Smooth muscle cell of the brain vasculature (primary cell): Measurements from ENCODE around the gene CDSN.
"Not testable (repeated sequence)": the region's sequence is repeated elsewhere in the genome, so short reads cannot be mapped to it uniquely, and the experiment has no call there.

Experiments
- DNase-seq: peaks from one replicate; pipeline ENCODE4 v3.0.0-alpha.2; 2012; ENCODE audit warnings: low read depth, low spot score

Gene CDSN

GRCh38 chr6:31086788-31087440 lies 33.3 kb downstream of the CDSN start:
- DNase-seq: no peak

- DNase-seq: no peak
These were observed 36.4 kb downstream of the CDSN start for GRCh38 chr6:31083742-31084354.

- no peak for DNase-seq
These were observed 38.4 kb downstream of the CDSN start for GRCh38 chr6:31081872-31082271.

GRCh38 chr6:31079656-31080261 lies 40.5 kb downstream of the CDSN start:
- no peak for DNase-seq

- no peak for DNase-seq
These were observed 43.6 kb downstream of the CDSN start for GRCh38 chr6:31076611-31077010.

GRCh38 chr6:31075528-31075927 lies 44.7 kb downstream of the CDSN start:
- DNase-seq: no peak

- no peak for DNase-seq
These were observed 45.8 kb downstream of the CDSN start for GRCh38 chr6:31074401-31074800.

- DNase-seq: no peak
These were observed 49.5 kb downstream of the CDSN start for GRCh38 chr6:31070711-31071197.

- DNase-seq: no peak
These were observed 51.4 kb downstream of the CDSN start for GRCh38 chr6:31068669-31069340.

- DNase-seq: not testable (repeated sequence)
These were observed 52.2 kb downstream of the CDSN start for GRCh38 chr6:31067891-31068668.

- DNase-seq: not testable (repeated sequence)
These were observed 53.2 kb downstream of the CDSN start for GRCh38 chr6:31067028-31067427.

GRCh38 chr6:31065556-31065955 lies 54.7 kb downstream of the CDSN start:
- no peak for DNase-seq
